DMS153 treated with DMSO at 0.1 percent for 48 hours (cell line): ENCODE data around the gene INTS4.
"Not testable (repeated sequence)": the region's sequence is repeated elsewhere in the genome, so short reads cannot be mapped to it uniquely, and the experiment has no call there.

Source experiments
- DNase-seq: peaks from one replicate; lab custom pipeline; 2025; ENCODE audit not compliant: unreplicated experiment; lab: John Stamatoyannopoulos, UW

INTS4 gene

GRCh38 chr11:77966338-77966737 is 28.1 kb downstream of the INTS4 start:
- DNase-seq, result no peak

GRCh38 chr11:77959434-77959833 is 35.0 kb downstream of the INTS4 start:
- no peak for DNase-seq

- DNase-seq, result not testable (repeated sequence)
Observed at GRCh38 chr11:77958583-77959177, 35.8 kb downstream of the INTS4 start.

GRCh38 chr11:77943296-77943695 is 51.2 kb downstream of the INTS4 start:
- not testable (repeated sequence) for DNase-seq

GRCh38 chr11:77942465-77942864 is 52.0 kb downstream of the INTS4 start:
- DNase-seq, result not testable (repeated sequence)

- not testable (repeated sequence) for DNase-seq
Observed at GRCh38 chr11:77933596-77933995, 60.9 kb downstream of the INTS4 start.

- not testable (repeated sequence) for DNase-seq
Observed at GRCh38 chr11:77930334-77931208, 63.9 kb downstream of the INTS4 start.

GRCh38 chr11:77917713-77918112 is 76.8 kb downstream of the INTS4 start:
- DNase-seq, result not testable (repeated sequence)

GRCh38 chr11:77914307-77914791 is 80.1 kb downstream of the INTS4 start:
- DNase-seq, result peak; percentile 75

GRCh38 chr11:77913608-77914306 is 80.7 kb downstream of the INTS4 start:
- peak; percentile 47 for DNase-seq

GRCh38 chr11:77910828-77911227 is 83.6 kb downstream of the INTS4 start:
- not testable (repeated sequence) for DNase-seq

- DNase-seq, result no peak
Observed at GRCh38 chr11:77909277-77909676, 85.2 kb downstream of the INTS4 start.

- DNase-seq, result no peak
Observed at GRCh38 chr11:77908835-77909234, 85.6 kb downstream of the INTS4 start.

GRCh38 chr11:77894949-77895348 is 99.5 kb downstream of the INTS4 start:
- not testable (repeated sequence) for DNase-seq

- not testable (repeated sequence) for DNase-seq
Observed at GRCh38 chr11:77891703-77892102, 102.8 kb downstream of the INTS4 start.

GRCh38 chr11:77891256-77891655 is 103.2 kb downstream of the INTS4 start:
- not testable (repeated sequence) for DNase-seq

GRCh38 chr11:77890619-77891056 is 103.8 kb downstream of the INTS4 start:
- peak; percentile 45 for DNase-seq

GRCh38 chr11:77890100-77890614 is 104.3 kb downstream of the INTS4 start:
- DNase-seq, result not testable (repeated sequence)

GRCh38 chr11:77889045-77889444 is 105.4 kb downstream of the INTS4 start:
- not testable (repeated sequence) for DNase-seq

- DNase-seq, result no peak
Observed at GRCh38 chr11:77886401-77886800, 108.1 kb downstream of the INTS4 start.

GRCh38 chr11:77884829-77885190 is 109.7 kb downstream of the INTS4 start:
- no peak for DNase-seq
